ENCODE results near the gene LDLRAD2.
"Not testable (repeated sequence)": the region's sequence is repeated elsewhere in the genome, so short reads cannot be mapped to it uniquely, and the experiment has no call there.

LDLRAD2 gene

GRCh38 chr1:21811875-21812305 is at the start of gene LDLRAD2:
TSS of gene LDLRAD2 (plus strand) at chr1:21812265. CDS start at chr1:21812452, 187 bp downstream.
- DNase-seq (ENCODE audit: low spot score), result no peak

- no peak for DNase-seq (ENCODE audit: low spot score)
Observed at GRCh38 chr1:21763236-21763635, 48.8 kb upstream of the LDLRAD2 start.

- DNase-seq (ENCODE audit: low spot score), result no peak
Observed at GRCh38 chr1:21763694-21764419, 48.2 kb upstream of the LDLRAD2 start.

- DNase-seq (ENCODE audit: low spot score), result no peak
Observed at GRCh38 chr1:21764615-21765423, 47.2 kb upstream of the LDLRAD2 start.

- no peak for DNase-seq (ENCODE audit: low spot score)
Observed at GRCh38 chr1:21766210-21766609, 45.9 kb upstream of the LDLRAD2 start.

GRCh38 chr1:21767106-21767505 is 45.0 kb upstream of the LDLRAD2 start:
- not testable (repeated sequence) for DNase-seq (ENCODE audit: low spot score)

GRCh38 chr1:21770201-21770600 is 41.9 kb upstream of the LDLRAD2 start:
- no peak for DNase-seq (ENCODE audit: low spot score)

GRCh38 chr1:21770602-21771001 is 41.5 kb upstream of the LDLRAD2 start:
- not testable (repeated sequence) for DNase-seq (ENCODE audit: low spot score)

GRCh38 chr1:21771672-21772071 is 40.4 kb upstream of the LDLRAD2 start:
- not testable (repeated sequence) for DNase-seq (ENCODE audit: low spot score)

- DNase-seq (ENCODE audit: low spot score), result no peak
Observed at GRCh38 chr1:21773585-21773984, 38.5 kb upstream of the LDLRAD2 start.

- DNase-seq (ENCODE audit: low spot score), result no peak
Observed at GRCh38 chr1:21774835-21775549, 37.1 kb upstream of the LDLRAD2 start.

- DNase-seq (ENCODE audit: low spot score), result no peak
Observed at GRCh38 chr1:21775550-21775914, 36.5 kb upstream of the LDLRAD2 start.

- no peak for DNase-seq (ENCODE audit: low spot score)
Observed at GRCh38 chr1:21775985-21776562, 36.0 kb upstream of the LDLRAD2 start.

GRCh38 chr1:21776925-21777324 is 35.1 kb upstream of the LDLRAD2 start:
- not testable (repeated sequence) for DNase-seq (ENCODE audit: low spot score)

GRCh38 chr1:21778405-21778727 is 33.7 kb upstream of the LDLRAD2 start:
- no peak for DNase-seq (ENCODE audit: low spot score)

- no peak for DNase-seq (ENCODE audit: low spot score)
Observed at GRCh38 chr1:21779613-21780521, 32.2 kb upstream of the LDLRAD2 start.

GRCh38 chr1:21781815-21782348 is 30.2 kb upstream of the LDLRAD2 start:
- DNase-seq (ENCODE audit: low spot score), result no peak

GRCh38 chr1:21782349-21782867 is 29.7 kb upstream of the LDLRAD2 start:
- peak; percentile 77 for DNase-seq (ENCODE audit: low spot score)

- DNase-seq (ENCODE audit: low spot score), result peak; percentile 99
Observed at GRCh38 chr1:21782868-21783678, 29.0 kb upstream of the LDLRAD2 start, which contains the start of gene USP48. TSS of gene USP48 (minus strand) at chr1:21783149. CDS start at chr1:21782957, 192 bp downstream.

All from cerebellar cortex (tissue), 1 donor.